Left ventricle myocardium superior (tissue), 1 donor: Measurements from ENCODE around the gene SLC2A4. TPM values are rescaled to one million over a fixed set of nuclear protein-coding genes. Genes with fewer than 3 reads are reported as not detected.
"Not testable (repeated sequence)": the region's sequence is repeated elsewhere in the genome, so short reads cannot be mapped to it uniquely, and the experiment has no call there.

Experiments used
- ATAC-seq: fragments of 200-7000 bp; cut with Tn5 transposase; one replicate; pipeline ENCODE4 v1.9.1; 2020; ENCODE audit warnings: mild to moderate bottlenecking, moderate library complexity
- DNase-seq: peaks from one replicate; pipeline ENCODE4 v3.0.0-alpha.2; 2020
- intact Hi-C: fragments of 100-400 bp; cut with micrococcal nuclease; formaldehyde crosslinking; loops from one replicate; pipeline ENCODE4 v1.11.0; 2022
- total RNA-seq: library from RNA; stranded (reverse); fragmentation: NEBNext Ultra II Directional; extraction: Animal tissue kit (Norgen Biotek cat#: 25700); gene quantifications from one replicate; pipeline ENCODE4 v1.2.1, GENCODE V29; 2021
- donor health status: DM: no; HTN: yes; CAD: no; lungs with severe emphysema.

SLC2A4 gene
- total RNA-seq, 1 donor from 2014 or later = 170 TPM

DNA sequence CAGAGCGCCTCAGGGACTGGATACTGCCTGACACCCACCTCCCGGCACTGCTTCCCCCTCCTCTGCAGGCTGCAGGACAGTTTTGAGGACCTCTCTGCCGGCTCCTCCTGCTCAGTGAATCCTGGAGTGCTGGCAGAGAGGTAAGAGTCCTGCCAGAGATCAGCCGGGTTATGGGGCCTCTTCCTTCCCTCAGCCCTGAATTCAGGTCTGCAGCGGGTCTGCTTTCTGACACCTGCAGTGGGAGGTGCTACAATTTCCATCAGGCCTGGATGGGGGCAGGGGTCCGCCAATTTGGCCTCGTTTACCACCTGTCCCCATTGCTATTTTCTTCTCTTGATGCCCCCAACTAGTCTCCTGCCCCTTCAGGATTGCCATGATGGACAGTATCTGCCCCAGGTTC, 50.6 kb downstream of the SLC2A4 start:
- no peak for ATAC-seq
- no peak for DNase-seq
- intact Hi-C loops = no loop called here

DNA sequence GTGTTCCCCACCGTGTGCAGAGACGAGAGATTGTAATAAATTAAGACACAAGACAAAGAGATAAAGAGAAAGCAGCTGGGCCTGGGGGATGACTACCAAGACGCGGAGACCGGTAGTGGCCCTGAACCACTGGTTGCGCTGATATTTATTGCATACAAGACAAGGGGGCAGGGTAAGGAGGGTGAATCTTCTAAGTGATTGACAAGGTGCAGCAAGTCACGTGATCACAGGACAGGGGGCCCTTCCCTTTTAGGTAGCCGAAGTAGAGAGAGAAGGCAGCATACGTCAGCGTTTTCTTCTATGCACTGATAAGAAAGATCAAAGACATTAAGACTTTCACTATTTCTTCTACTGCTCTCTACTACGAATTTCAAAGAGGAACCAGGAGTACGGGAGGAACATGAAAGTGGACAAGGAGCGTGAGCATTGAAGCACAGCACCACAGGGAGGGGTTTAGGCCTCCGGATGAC, 51.1 kb downstream of the SLC2A4 start:
- intact Hi-C loops, ATAC-seq, DNase-seq: not testable (repeated sequence)

DNA sequence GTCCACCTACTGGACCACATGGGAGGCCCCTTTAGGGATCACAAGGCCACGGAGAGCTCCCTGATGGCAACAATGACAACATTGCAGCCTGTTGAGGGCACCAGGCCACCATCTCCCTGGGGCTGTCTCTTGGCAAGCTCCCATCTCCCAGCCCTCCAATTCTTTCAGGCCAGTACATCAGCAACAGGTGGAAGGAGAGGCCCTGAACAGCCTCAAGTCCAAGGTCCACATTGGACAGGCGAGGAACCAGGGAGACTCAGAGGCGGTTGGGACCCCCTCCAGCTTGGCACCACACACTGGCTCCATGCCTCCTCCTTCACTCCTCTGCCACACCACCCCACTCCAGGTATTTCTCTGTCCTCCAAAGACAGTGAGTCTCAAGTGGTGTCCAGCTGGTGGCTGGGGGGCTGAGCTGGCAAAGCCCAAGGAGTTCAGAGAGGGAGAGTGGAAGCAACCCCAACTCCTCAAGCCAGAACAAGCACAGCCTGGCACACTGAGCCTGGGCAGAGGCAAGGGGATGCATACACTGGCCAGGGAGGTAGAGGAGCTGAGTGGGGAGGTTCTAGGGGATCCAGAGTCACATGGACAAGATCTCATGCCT, 53.5 kb downstream of the SLC2A4 start:
- intact Hi-C loops = no loop called here
- no peak for ATAC-seq
- no peak for DNase-seq

DNA sequence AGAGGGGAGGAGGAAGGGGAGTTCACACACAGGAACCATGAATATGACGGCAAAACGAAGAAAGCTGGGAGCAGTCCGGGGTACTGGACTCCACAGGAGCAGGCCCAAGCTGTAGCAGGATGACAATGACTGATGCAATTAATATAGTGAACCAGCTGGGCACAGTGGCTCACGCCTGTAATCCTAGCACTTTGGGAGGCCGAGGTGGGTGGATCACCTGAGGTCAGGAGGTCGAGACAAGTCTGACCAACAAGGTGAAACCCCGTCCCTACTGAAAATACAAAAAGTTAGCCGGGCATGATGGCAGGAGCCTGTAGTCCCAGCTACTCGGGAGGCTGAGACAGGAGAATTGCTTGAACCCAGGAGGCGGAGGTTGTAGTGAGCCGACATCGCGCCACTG, 54.2 kb downstream of the SLC2A4 start:
- DNase-seq, ATAC-seq, intact Hi-C loops: not testable (repeated sequence)

DNA sequence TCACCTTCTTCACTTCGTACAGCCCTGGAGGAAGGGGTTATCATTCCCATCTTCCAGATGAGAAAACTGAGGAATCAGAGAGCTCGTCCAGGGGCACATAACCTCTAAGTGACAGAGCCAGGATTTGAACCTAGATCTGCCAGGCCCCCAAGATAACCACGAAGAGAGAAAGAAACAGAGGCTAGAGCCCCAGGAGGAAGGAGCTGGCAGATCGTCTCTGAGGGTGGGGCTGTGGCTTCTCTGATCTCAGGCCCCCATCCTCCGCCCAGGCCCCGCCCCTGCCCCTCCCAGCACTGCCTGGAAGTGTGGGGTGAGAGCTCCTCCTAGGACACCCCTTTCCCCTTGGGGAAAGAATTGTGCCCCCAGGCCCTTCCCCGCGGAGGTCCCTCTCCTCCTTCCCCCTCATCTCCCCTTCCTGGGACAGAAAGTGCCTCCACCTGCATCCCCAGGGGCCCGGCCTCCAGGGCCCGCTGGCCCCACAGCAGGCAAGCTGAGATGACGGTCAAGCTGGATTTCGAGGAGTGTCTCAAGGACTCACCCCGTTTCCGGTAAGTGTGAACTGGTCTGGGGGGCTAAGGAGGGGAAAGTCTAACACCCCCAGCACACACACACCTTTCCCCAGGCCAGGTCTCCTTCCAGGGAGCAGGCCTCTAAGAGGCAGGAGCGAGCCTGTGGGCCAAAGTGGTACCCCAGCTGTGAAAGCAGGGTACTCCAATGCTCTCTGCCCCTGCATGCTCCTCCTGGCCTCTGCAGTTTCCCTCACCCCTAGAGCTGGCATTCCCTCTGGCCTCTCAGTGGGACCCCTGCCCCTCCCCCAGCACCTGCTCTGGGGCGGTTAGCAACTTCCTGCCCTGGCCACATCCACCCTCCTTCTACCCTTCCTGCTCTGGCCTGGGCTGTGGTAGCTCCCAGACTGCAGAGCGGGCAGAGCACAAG, 55.0 kb downstream of the SLC2A4 start, which contains the start of gene ACAP1:
ACAP1 (plus strand) TSS at position 290 of the 936 bp plus-strand sequence; CDS start at position 496, 206 bp downstream.
- intact Hi-C loops = no loop called here
- DNase-seq (peak; percentile 58), ATAC-seq (peak; percentile 58)

DNA sequence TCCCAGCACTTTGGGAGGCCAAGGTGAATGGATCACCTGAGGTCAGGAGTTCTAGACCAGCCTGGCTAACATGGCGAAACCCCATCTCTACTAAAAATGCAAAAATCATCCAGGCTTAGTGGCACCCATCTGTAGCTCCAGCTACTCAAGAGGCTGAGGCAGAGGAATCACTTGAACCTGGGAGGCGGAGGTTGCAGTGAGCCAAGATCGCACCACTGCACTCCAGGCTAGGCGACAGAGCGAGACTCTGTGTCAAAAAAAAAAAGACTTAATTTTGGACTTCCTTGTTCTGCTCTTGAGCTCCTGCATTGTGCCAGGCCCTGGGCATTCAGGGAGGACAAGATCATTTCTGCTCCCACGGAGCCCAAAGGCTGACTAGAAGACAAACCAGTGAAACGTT, 56.1 kb downstream of the SLC2A4 start:
- DNase-seq, ATAC-seq: not testable (repeated sequence)

More for the DNA sequence above, 56.1 kb downstream of the SLC2A4 start:
- intact Hi-C loops = not testable (repeated sequence)

Other genes starting within 250 kb of the SLC2A4 start
- gene SLC16A13, start 245.7 kb upstream of the SLC2A4 start, total RNA-seq = 1.2 TPM
- gene SLC16A11, start 237.6 kb upstream of the SLC2A4 start, total RNA-seq = 0.47 TPM
- 4.4 TPM for gene CLEC10A, start 201.5 kb upstream of the SLC2A4 start, total RNA-seq
- 0.30 TPM for gene ASGR2, start 166.9 kb upstream of the SLC2A4 start, total RNA-seq
- 0.30 TPM for gene ASGR1, start 102.3 kb upstream of the SLC2A4 start, total RNA-seq
- gene DLG4, start 61.9 kb upstream of the SLC2A4 start, total RNA-seq = 21.3 TPM
- 2,270 TPM for gene ACADVL, start 61.8 kb upstream of the SLC2A4 start, total RNA-seq
- gene DVL2, start 47.2 kb upstream of the SLC2A4 start, total RNA-seq = 23.5 TPM
- gene PHF23, start 42.3 kb upstream of the SLC2A4 start, total RNA-seq = 29.4 TPM
- gene GABARAP, start 39.3 kb upstream of the SLC2A4 start, total RNA-seq = 456 TPM
- 122 TPM for gene CTDNEP1, start 30.0 kb upstream of the SLC2A4 start, total RNA-seq
- gene ELP5, start 29.5 kb upstream of the SLC2A4 start, total RNA-seq = 85.3 TPM
- gene CLDN7, start 19.2 kb upstream of the SLC2A4 start, total RNA-seq = 1.8 TPM
- 0.77 TPM for gene YBX2, start 12.9 kb downstream of the SLC2A4 start, total RNA-seq
- 311 TPM for gene EIF5A, start 25.9 kb downstream of the SLC2A4 start, total RNA-seq
- 75.0 TPM for gene GPS2, start 33.6 kb downstream of the SLC2A4 start, total RNA-seq
- 34.7 TPM for gene NEURL4, start 47.6 kb downstream of the SLC2A4 start, total RNA-seq
- gene ACAP1, start 54.8 kb downstream of the SLC2A4 start, total RNA-seq = 17.3 TPM
- 3.6 TPM for gene KCTD11, start 70.4 kb downstream of the SLC2A4 start, total RNA-seq
- gene TMEM95, start 73.4 kb downstream of the SLC2A4 start, total RNA-seq = not detected
- gene TNK1, start 99.4 kb downstream of the SLC2A4 start, total RNA-seq = 2.2 TPM
- gene PLSCR3, start 112.8 kb downstream of the SLC2A4 start, total RNA-seq = 16.1 TPM
- gene TMEM256, start 122.4 kb downstream of the SLC2A4 start, total RNA-seq = 53.5 TPM
- 6.5 TPM for gene NLGN2, start 126.1 kb downstream of the SLC2A4 start, total RNA-seq
- gene SPEM1, start 138.6 kb downstream of the SLC2A4 start, total RNA-seq = not detected
- gene SPEM2, start 143.9 kb downstream of the SLC2A4 start, total RNA-seq = not detected
- not detected for gene SPEM3, start 147.1 kb downstream of the SLC2A4 start, total RNA-seq
- gene TMEM102, start 153.7 kb downstream of the SLC2A4 start, total RNA-seq = 2.1 TPM
- gene FGF11, start 157.8 kb downstream of the SLC2A4 start, total RNA-seq = 13.8 TPM
- gene CHRNB1, start 163.3 kb downstream of the SLC2A4 start, total RNA-seq = 9.6 TPM
- gene ZBTB4, start 197.9 kb downstream of the SLC2A4 start, total RNA-seq = 70.9 TPM
- gene SLC35G6, start 199.7 kb downstream of the SLC2A4 start, total RNA-seq = not detected
- 39.1 TPM for gene POLR2A, start 202.6 kb downstream of the SLC2A4 start, total RNA-seq